ENCODE measurements around the gene RPGRIP1.
"Not testable (repeated sequence)": the region's sequence is repeated elsewhere in the genome, so short reads cannot be mapped to it uniquely, and the experiment has no call there.

RPGRIP1 gene

DNA sequence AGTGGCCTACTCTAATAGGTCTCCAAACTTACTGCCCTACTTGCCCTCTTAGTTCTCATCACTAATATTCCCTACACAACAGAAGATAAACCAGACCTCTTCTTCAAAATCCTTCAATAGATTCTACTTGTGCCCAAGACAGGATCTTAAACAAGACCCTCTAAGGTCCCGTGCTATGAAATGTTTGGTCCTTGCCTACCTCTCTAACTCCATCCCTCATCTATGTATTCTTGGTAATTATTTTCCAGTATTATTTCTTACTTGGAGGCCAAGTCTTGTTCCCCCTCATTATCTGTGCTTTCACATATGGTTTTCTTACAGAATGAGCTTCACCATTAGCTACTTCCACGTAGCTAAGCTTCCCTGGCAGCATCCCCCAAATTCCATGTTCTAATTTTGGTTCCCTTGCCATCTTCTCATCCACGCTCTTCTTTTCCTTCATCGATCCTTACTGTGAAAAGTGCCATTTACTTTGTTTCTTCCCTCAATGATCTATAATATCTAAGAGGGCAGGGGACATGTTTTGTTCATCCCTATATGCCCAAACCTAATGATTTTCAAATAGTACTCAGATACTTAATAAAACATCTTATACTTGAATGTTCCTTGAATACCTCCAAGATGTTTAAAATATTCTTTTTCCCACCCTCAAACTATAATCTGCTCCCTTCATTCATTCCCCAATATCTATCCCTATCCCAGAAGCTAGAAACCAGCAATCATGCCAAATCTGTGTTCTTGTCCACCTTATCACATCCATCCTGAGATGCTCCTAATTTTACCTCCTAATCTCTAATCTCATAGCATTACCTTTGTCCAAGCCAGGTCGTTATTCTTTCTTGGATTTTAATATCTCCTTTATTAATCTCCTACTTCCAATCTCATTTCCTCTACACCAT is 20.7 kb upstream of the RPGRIP1 start:
- no peak for DNase-seq

- DNase-seq = no peak
Observed at GRCh38 chr14:21261824-21262223, 18.1 kb upstream of the RPGRIP1 start.

DNA sequence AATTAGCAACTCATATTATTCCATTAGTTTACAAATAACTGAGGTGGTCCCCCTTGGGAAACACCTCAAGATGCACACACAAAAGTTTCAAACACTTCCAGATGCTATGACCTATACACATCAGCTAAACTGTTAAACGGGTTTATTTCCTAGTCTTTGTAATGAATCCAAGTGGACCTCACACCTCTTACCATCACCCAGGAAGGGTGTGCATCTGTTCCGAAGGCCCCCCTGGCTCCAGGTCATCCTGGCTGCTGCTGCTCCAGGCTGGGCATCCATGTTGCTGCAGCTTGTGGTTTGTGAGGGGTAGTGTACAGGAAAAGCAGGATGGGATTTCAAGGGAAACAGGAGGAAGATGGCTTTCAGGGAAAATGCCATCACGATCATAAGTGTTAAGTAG is 17.5 kb upstream of the RPGRIP1 start:
- no peak for DNase-seq

- no peak for DNase-seq
Observed at GRCh38 chr14:21263284-21264024, 16.4 kb upstream of the RPGRIP1 start.

DNA sequence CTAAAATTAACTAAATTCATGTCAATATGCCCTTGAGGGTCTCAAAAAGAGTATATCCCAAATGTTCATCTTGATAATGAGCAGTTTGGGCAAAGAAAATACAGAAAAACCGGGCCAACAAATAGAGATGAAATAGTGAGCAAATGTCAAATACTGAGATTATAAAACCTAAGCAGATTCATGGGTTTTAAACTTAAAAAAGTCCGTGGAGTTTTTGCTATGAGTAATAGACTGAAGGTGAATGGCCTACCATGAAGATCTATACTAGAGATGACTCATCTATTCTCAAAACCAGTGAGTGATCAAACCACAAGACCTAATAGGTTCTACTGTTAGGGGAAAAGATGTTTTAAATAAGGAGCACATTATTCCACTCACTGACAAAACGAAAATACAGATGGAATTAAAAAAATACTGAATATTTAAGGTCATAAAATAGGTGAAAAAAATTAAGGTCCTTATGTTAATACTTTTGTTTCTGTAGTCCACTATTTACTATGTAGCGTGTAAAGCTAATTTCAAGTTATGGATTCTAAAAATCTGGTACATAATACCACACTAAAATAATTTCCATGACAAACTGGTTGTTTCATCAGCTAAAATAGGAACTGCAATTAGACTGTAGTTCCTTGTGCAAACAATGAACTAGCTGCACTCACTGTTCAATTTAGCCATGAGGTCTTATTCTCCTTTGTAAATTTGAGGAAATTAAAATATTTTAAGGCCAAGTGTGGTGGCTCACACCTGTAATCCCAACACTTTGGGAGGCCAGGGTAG is 15.7 kb upstream of the RPGRIP1 start:
- DNase-seq = no peak

GRCh38 chr14:21267431-21267845 is 12.4 kb upstream of the RPGRIP1 start:
- no peak for DNase-seq

GRCh38 chr14:21267886-21268616 is 11.8 kb upstream of the RPGRIP1 start:
- no peak for DNase-seq

DNA sequence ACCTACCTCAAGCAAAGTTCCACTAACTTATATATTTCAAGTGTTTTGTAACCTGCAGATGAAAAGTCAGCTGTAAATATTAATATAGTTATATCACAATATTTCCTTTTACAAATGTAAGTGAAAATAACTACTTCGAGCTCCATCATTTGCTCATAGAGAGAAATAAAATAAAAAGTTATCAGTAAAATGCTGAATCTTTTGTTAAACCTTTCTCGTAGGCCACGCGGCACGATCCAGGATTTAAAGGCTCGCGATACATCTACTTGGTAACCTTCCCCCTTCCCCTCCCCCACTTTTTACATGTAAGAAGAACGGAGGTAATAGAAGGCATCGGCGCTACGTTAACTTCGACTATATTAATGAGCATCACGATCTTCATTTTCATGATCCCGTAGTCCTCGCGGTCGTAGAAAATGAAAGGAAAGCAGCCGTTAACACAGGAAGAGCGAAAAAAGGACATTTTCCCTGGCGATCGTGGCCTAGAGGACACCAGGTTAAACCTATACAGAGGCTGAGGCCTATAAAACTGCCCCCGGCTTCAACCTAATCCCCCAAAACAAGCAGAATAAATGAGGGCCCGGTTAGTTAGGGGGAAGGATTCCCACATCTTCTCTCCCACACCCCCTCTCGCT is 11.1 kb upstream of the RPGRIP1 start:
- peak; percentile 49 for DNase-seq

- peak; percentile 100 for DNase-seq
Observed at GRCh38 chr14:21269252-21270046, 10.4 kb upstream of the RPGRIP1 start, which contains the start of gene HNRNPC. HNRNPC (minus strand) TSS chr14:21269442; CDS start chr14:21234193, 35,249 bp downstream.

DNA sequence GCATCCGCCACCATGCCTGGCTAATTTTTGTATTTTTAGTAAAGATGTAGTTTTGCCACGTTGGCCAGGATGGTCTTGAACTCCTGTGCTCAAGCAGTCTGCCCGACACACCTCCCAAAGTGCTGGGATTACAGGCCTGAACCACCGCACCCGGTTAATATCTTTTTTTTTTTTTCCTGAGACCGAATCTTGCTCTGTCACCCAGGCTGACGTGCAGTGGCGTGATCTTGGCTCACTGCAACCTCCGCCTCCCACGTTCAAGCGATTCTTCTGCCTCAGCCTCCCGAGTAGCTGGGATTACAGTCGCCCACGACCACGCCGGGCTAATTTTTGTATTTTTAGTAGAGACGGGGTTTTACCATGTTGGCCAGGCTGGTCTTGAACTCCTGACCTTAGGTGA is 7.2 kb upstream of the RPGRIP1 start:
- DNase-seq = not testable (repeated sequence)

DNA sequence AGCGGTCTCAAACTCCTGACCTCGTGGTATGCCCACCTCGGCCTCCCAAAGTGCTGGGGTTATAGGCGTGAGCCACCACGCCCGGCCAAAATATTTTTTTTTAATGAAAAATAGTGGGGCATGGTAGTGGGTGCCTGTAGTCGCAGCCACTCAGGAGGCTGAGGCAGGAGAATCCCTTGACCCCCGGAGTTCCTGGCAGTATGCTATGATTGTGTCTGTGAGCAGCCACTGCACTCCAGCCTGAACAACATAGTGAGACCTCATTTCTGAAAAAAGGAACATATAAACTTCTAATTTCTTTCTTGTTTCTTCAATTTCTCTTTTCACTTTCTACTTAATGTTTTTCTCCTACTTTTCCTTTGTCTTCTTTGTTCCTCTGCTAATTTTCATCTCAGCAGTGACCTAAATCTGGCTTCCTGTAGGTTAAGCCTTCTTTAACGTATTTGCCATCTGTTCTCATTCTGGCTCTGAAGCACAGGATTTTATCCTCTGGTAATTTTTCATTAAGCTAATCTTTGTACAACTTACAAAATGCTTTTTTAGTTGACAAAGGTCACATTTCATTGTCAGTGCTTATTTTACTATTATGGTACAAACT is 4.5 kb upstream of the RPGRIP1 start:
- DNase-seq = no peak

GRCh38 chr14:21278632-21279031 is 1.3 kb upstream of the RPGRIP1 start:
- DNase-seq = no peak

GRCh38 chr14:21281917-21282316 is 2.0 kb downstream of the RPGRIP1 start:
- not testable (repeated sequence) for DNase-seq

- DNase-seq = not testable (repeated sequence)
Observed at GRCh38 chr14:21286516-21286915, 6.6 kb downstream of the RPGRIP1 start.

- no peak for DNase-seq
Observed at GRCh38 chr14:21287168-21287567, 7.3 kb downstream of the RPGRIP1 start.

DNA sequence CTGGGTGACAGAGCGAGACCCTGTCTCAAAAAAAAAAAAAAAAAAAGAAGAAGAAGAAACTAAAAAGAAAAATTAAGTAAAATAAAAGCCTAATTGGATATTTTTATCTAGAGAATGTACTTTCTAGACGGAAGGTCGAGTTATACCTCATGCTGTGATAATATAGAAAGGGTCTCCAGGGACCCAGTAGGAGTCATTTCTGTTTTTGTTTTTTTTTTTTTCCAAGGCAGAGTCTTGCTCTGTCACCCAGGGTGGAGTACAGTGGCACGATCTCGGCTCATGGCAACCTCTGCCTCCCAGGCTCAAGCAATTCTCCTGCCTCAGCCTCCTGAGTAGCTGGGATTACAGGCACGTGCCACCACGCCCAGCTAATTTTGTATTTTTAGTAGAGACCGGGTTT is 14.1 kb downstream of the RPGRIP1 start:
- DNase-seq = not testable (repeated sequence)

DNA sequence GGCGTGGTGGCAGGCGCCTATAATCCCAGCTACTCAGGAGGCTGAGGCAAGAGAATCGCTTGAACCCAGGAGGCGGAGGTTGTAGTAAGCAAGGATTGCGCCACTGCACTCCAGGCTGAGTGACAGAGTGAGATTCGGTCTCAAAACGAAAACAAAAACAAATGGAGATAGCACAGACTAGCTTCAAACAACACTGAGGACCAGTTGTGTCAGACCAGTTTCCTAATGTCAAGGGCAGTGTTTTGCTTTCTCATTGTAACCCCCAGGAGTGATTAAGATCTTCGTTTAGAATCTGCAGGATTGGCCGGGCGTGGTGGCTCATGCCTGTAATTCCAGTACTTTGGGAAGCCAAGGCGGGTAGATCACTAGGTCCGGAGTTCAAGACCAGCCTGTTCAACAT is 18.5 kb downstream of the RPGRIP1 start:
- no peak for DNase-seq

DNA sequence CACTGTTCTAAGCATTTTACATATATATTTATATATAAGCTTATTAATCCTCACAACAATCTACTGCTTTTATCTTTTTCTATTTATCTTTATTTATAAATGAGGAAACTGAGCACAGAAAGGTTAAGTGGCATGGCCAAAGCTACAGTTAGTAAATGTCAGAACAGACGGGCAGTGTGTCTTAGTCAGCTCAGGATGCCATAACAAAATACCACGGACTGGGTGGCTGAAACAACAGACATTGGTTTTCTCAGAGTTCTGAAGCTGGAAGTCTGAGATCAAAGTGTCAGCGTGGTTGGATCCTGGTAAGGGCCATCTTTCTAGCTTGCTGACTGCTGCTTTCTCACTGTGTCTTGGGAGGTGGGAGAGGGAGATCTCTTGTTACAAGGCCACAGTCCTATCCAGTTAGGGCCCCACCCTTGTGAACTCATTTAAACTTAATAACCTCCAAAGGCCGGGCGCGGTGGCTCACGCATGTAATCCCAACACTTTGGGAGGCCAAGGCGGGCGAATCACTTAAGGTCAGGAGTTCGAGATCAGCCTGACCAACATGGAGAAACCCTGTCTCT is 19.8 kb downstream of the RPGRIP1 start:
- no peak for DNase-seq

GRCh38 chr14:21300892-21301291 is 21.0 kb downstream of the RPGRIP1 start:
- peak; percentile 47 for DNase-seq

Data from stimulated activated CD4-positive, alpha-beta T cell treated with anti-CD3 and anti-CD28 coated beads, Interleukin-15, amount 100 ng/mL, for 24 hours (primary cell).